HCEC 1CT (cell line): ENCODE data around the gene ZNF534.
"Not testable (repeated sequence)": the region's sequence is repeated elsewhere in the genome, so short reads cannot be mapped to it uniquely, and the experiment has no call there.

Experiments used
- DNase-seq: peaks from one replicate; pipeline ENCODE4 v3.0.0-alpha.2; 2017

The ZNF534 gene

DNA sequence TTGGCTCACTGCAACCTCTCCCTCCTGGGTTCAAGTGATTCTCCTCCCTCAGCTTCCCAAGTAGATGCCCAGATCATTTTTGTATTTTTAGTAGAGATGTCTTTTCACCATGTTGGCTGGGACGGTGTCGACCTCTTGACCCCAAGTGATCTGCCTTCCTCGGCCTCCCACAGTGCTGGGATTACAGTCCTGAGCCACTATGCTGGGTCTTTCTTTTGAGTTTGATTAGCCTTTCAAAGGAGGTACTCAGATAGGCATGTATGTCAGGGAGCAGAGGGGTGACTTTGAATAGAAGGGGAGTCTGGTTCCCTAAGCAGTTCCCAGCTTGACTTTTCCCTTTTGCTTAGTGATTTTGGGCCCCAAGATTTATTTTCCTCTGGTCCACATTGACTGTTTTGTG is 71.5 kb downstream of the ZNF534 start:
- DNase-seq = not testable (repeated sequence)

DNA sequence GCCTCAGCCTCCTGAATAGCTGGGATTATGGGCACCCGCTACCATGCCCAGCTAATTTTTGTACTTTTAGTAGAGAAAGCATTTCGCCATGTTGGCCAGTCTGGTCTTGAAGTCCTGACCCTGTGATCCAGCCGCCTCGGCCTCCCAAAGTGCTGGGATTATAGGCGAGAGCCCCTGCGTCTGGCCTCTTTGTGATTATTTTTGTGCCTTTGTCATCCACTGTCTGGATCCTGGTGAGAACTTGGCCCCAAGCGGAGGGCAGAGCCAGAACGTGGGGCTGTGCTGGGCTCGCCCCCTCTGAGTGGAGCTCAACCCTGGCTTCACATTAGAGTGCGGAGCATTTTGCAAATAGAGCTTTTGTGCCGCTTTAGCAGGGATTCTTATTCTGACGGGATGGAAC is 72.0 kb downstream of the ZNF534 start:
- DNase-seq = not testable (repeated sequence)
